HEK293 (cell line): ENCODE results near the gene DOK5.

Source experiments
- CTCF ChIA-PET: fragments of 350-600 bp; formaldehyde crosslinking; extraction: SDS; loops from one replicate; lab custom pipeline; 2021; ENCODE audit warnings: antibody characterized with exemption; lab: Yijun Ruan, JAX
- POLR2A ChIA-PET: fragments of 300-600 bp; formaldehyde crosslinking; extraction: SDS; loops from one replicate; lab custom pipeline; 2020; ENCODE audit warnings: antibody characterized with exemption, inconsistent platforms; lab: Yijun Ruan, JAX
- H3K27ac ChIP-seq: fragments of 200-500 bp; sonication (Bioruptor generic); 2 replicates; pipeline ENCODE4 v1.5.1; 2014; ENCODE audit warnings: low read depth, low read length, control low read depth, inconsistent platforms; ENCODE audit errors: extremely low read depth
- H3K36me3 ChIP-seq, 2 experiments: fragments of 200-500 bp in 1 of 2; sonication (Bioruptor generic) in 1 of 2; 1 replicate in 1 of 2; 2 replicates in 1 of 2; pipeline ENCODE4 v1.5.1; 2014 to 2017; ENCODE audit warnings: inconsistent platforms in 2 of 2, low read length in 2 of 2; ENCODE audit not compliant: control insufficient read depth in 2 of 2, insufficient read depth in 1 of 2
- H3K4me1 ChIP-seq: fragments of 200-500 bp; sonication (Bioruptor generic); 2 replicates; pipeline ENCODE4 v1.5.1; 2014; ENCODE audit warnings: mild to moderate bottlenecking, low read length, inconsistent platforms; ENCODE audit not compliant: control insufficient read depth, insufficient read depth
- H3K4me3 ChIP-seq: 2 replicates; pipeline ENCODE4 v1.5.1; 2011; ENCODE audit warnings: low read depth, mild to moderate bottlenecking, control low read depth, low read length, moderate library complexity
- H3K9me3 ChIP-seq: fragments of 200-500 bp; sonication (Bioruptor generic); 2 replicates; pipeline ENCODE4 v1.5.1; 2014; ENCODE audit warnings: low read depth, low read length, inconsistent platforms; ENCODE audit not compliant: control insufficient read depth, insufficient read depth
- IKZF3 ChIP-seq: fragments of 450-650 bp; IDR thresholded peaks from 2 replicates; pipeline ENCODE4 v1.5.0; 2018; ENCODE audit warnings: missing biosample characterization, mild to moderate bottlenecking, missing genetic modification characterization, moderate library complexity
- KLF1 ChIP-seq: fragments of 450-650 bp; formaldehyde crosslinking; IDR thresholded peaks from 2 replicates; pipeline ENCODE4 v1.5.1; 2016; ENCODE audit warnings: missing biosample characterization, missing genetic modification characterization
- KLF16 ChIP-seq: fragments of 450-650 bp; formaldehyde crosslinking; IDR thresholded peaks from 2 replicates; pipeline ENCODE4 v1.5.1; 2017; ENCODE audit warnings: missing biosample characterization, missing genetic modification characterization
- PBX3 ChIP-seq: sonication (generic); formaldehyde crosslinking; IDR thresholded peaks from 2 replicates; pipeline ENCODE4 v1.8.1; 2022; ENCODE audit warnings: mild to moderate bottlenecking, moderate library complexity, missing genetic modification reagents
- PRDM1 ChIP-seq: fragments of 450-650 bp; formaldehyde crosslinking; IDR thresholded peaks from 2 replicates; pipeline ENCODE4; 2016; ENCODE audit warnings: missing biosample characterization, missing genetic modification characterization
- SALL2 ChIP-seq: fragments of 450-650 bp; formaldehyde crosslinking; IDR thresholded peaks from 2 replicates; pipeline ENCODE4 v1.5.0; 2017; ENCODE audit warnings: missing biosample characterization, mild to moderate bottlenecking, missing genetic modification characterization, borderline replicate concordance
- WT1 ChIP-seq: fragments of 450-650 bp; formaldehyde crosslinking; IDR thresholded peaks from 2 replicates; pipeline ENCODE4 v1.5.1; 2016; ENCODE audit warnings: missing biosample characterization, missing genetic modification characterization
- YY1 ChIP-seq: fragments of 450-650 bp; formaldehyde crosslinking; IDR thresholded peaks from 2 replicates; pipeline ENCODE4 v1.5.1; 2018; ENCODE audit warnings: missing biosample characterization, missing genetic modification characterization
- YY2 ChIP-seq: fragments of 450-650 bp; formaldehyde crosslinking; IDR thresholded peaks from 2 replicates; pipeline ENCODE4 v1.5.1; 2016; ENCODE audit warnings: missing biosample characterization, missing genetic modification characterization
- ZBTB1 ChIP-seq: fragments of 450-650 bp; formaldehyde crosslinking; IDR thresholded peaks from 2 replicates; pipeline ENCODE4 v1.5.1; 2016; ENCODE audit warnings: missing biosample characterization, missing genetic modification characterization
- ZBTB10 ChIP-seq: fragments of 450-650 bp; formaldehyde crosslinking; IDR thresholded peaks from 2 replicates; pipeline ENCODE4 v1.5.1; 2016; ENCODE audit warnings: missing biosample characterization, missing genetic modification characterization
- ZBTB17 ChIP-seq: fragments of 450-650 bp; formaldehyde crosslinking; IDR thresholded peaks from 2 replicates; pipeline ENCODE4 v1.5.1; 2016; ENCODE audit warnings: missing biosample characterization, missing genetic modification characterization
- ZBTB49 ChIP-seq: fragments of 450-650 bp; formaldehyde crosslinking; IDR thresholded peaks from 2 replicates; pipeline ENCODE4 v1.5.1; 2016; ENCODE audit warnings: missing biosample characterization, missing genetic modification characterization, low read depth
- ZNF138 ChIP-seq: fragments of 450-650 bp; formaldehyde crosslinking; IDR thresholded peaks from 2 replicates; pipeline ENCODE4 v1.5.1; 2016; ENCODE audit warnings: missing biosample characterization, missing genetic modification characterization, borderline replicate concordance
- ZNF146 ChIP-seq: fragments of 450-650 bp; formaldehyde crosslinking; IDR thresholded peaks from 2 replicates; pipeline ENCODE4 v1.5.1; 2016; ENCODE audit warnings: missing biosample characterization, missing genetic modification characterization
- ZNF155 ChIP-seq: fragments of 450-650 bp; formaldehyde crosslinking; IDR thresholded peaks from 2 replicates; pipeline ENCODE4 v1.5.1; 2016; ENCODE audit warnings: missing biosample characterization, missing genetic modification characterization
- ZNF223 ChIP-seq: fragments of 450-650 bp; formaldehyde crosslinking; IDR thresholded peaks from 2 replicates; pipeline ENCODE4 v1.5.1; 2016; ENCODE audit warnings: missing biosample characterization, missing genetic modification characterization
- ZNF23 ChIP-seq: fragments of 450-650 bp; formaldehyde crosslinking; IDR thresholded peaks from 2 replicates; pipeline ENCODE4 v1.5.1; 2016; ENCODE audit warnings: missing biosample characterization, missing genetic modification characterization, borderline replicate concordance
- ZNF416 ChIP-seq: fragments of 450-650 bp; formaldehyde crosslinking; IDR thresholded peaks from 2 replicates; pipeline ENCODE4 v1.5.1; 2016; ENCODE audit warnings: missing biosample characterization, missing genetic modification characterization
- ZNF48 ChIP-seq: fragments of 450-650 bp; formaldehyde crosslinking; IDR thresholded peaks from 2 replicates; pipeline ENCODE4 v1.5.1; 2016; ENCODE audit warnings: missing biosample characterization, missing genetic modification characterization
- ZNF514 ChIP-seq: fragments of 450-650 bp; formaldehyde crosslinking; IDR thresholded peaks from 2 replicates; pipeline ENCODE4 v1.5.1; 2016; ENCODE audit warnings: missing biosample characterization, missing genetic modification characterization
- ZNF544 ChIP-seq: fragments of 450-650 bp; formaldehyde crosslinking; IDR thresholded peaks from 2 replicates; pipeline ENCODE4 v1.5.0; 2017; ENCODE audit warnings: missing biosample characterization, missing genetic modification characterization
- ZNF548 ChIP-seq: fragments of 450-650 bp; formaldehyde crosslinking; IDR thresholded peaks from 2 replicates; pipeline ENCODE4 v1.5.1; 2016; ENCODE audit warnings: missing biosample characterization, missing genetic modification characterization
- ZNF555 ChIP-seq: fragments of 450-650 bp; formaldehyde crosslinking; conservative IDR thresholded peaks from 2 replicates; pipeline ENCODE4 v1.5.1; 2017; ENCODE audit warnings: missing biosample characterization, mild to moderate bottlenecking, missing genetic modification characterization, inconsistent platforms
- ZNF654 ChIP-seq: fragments of 450-650 bp; formaldehyde crosslinking; IDR thresholded peaks from 2 replicates; pipeline ENCODE4 v1.5.1; 2016; ENCODE audit warnings: low read depth, missing biosample characterization, missing genetic modification characterization
- ZNF777 ChIP-seq: fragments of 450-650 bp; formaldehyde crosslinking; IDR thresholded peaks from 2 replicates; pipeline ENCODE4 v1.5.1; 2017; ENCODE audit warnings: missing biosample characterization, missing genetic modification characterization, borderline replicate concordance
- ZNF830 ChIP-seq: fragments of 450-650 bp; IDR thresholded peaks from 2 replicates; pipeline ENCODE4 v1.5.0; 2018; ENCODE audit warnings: missing biosample characterization, missing genetic modification characterization, low read depth, mild to moderate bottlenecking, moderate library complexity
- ZSCAN16 ChIP-seq: fragments of 450-650 bp; formaldehyde crosslinking; IDR thresholded peaks from 2 replicates; pipeline ENCODE4 v1.5.1; 2016; ENCODE audit warnings: missing biosample characterization, missing genetic modification characterization
- ZSCAN30 ChIP-seq: fragments of 450-650 bp; IDR thresholded peaks from 2 replicates; pipeline ENCODE4 v1.5.1; 2018; ENCODE audit warnings: missing biosample characterization, mild to moderate bottlenecking, missing genetic modification characterization, moderate library complexity

The DOK5 gene

GRCh38 chr20:54589402-54590030, 114.1 kb downstream of the DOK5 start:
- CTCF ChIA-PET, result no interaction called here
- TF ChIP-seq ZSCAN16 (tag by site-specific recombination) (no peak), ZNF548 (tag by site-specific recombination) (no peak), ZNF830 (no peak), ZNF777 (tag by site-specific recombination) (no peak), ZNF48 (tag by site-specific recombination) (no peak), ZNF514 (no peak), KLF1 (tag by site-specific recombination) (no peak), KLF16 (tag by site-specific recombination) (no peak), ZNF654 (tag by site-specific recombination) (no peak), ZSCAN30 (no peak), PRDM1 (tag by site-specific recombination) (no peak), ZNF416 (no peak)
- TF ChIP-seq, all 188 proteins: peak for 0
- H3K27ac ChIP-seq, result no peak overlapping the region

GRCh38 chr20:54590856-54591255, 115.5 kb downstream of the DOK5 start:
- Histone ChIP-seq H3K4me3 (no peak overlapping the region), H3K4me1 (no peaks in the 10 kb centered on the region), H3K36me3 (no peaks in the 10 kb centered on the region), H3K27ac (no peak overlapping the region), H3K9me3 (no peaks in the 10 kb centered on the region)
- TF ChIP-seq ZBTB17 (tag by site-specific recombination) (no peak), IKZF3 (tag by site-specific recombination) (no peak), ZBTB49 (tag by site-specific recombination) (no peak), YY1 (tag by site-specific recombination) (no peak), ZNF223 (tag by site-specific recombination) (no peak), ZNF555 (tag by site-specific recombination) (no peak), ZNF23 (no peak), ZNF544 (tag by site-specific recombination) (no peak), ZNF146 (tag by site-specific recombination) (no peak), PBX3 (no peak), ZNF155 (tag by site-specific recombination) (no peak), ZBTB10 (tag by site-specific recombination) (no peak), ZBTB1 (tag by site-specific recombination) (no peak), WT1 (tag by site-specific recombination) (no peak), YY2 (no peak), ZNF138 (tag by site-specific recombination) (no peak), SALL2 (tag by site-specific recombination) (no peak)
- POLR2A ChIA-PET, result no interaction called here
- CTCF ChIA-PET, result no interaction called here

More at GRCh38 chr20:54589402-54590030, 114.1 kb downstream of the DOK5 start:
- H3K4me3 ChIP-seq, result no peak overlapping the region
- POLR2A ChIA-PET, result no interaction called here
- no peaks in the 10 kb centered on the region for H3K4me1 ChIP-seq
- no peaks in the 10 kb centered on the region for H3K9me3 ChIP-seq
- H3K36me3 ChIP-seq, result no peaks in the 10 kb centered on the region
